Lower leg skin (tissue), 4 donors: ENCODE data around the gene CBX1. TPM values are rescaled to one million over a fixed set of nuclear protein-coding genes. Genes with fewer than 3 reads are reported as not detected.
"Not testable (repeated sequence)": the region's sequence is repeated elsewhere in the genome, so short reads cannot be mapped to it uniquely, and the experiment has no call there.

Experiments used
- DNase-seq, 2 donors: peaks; one replicate each; pipeline ENCODE4 v3.0.0-alpha.2; 2019; ENCODE audit warnings: low spot score in 2 of 2
- H3K4me3 ChIP-seq: fragments of 200-600 bp; sonication (generic); 2 replicates; pipeline ENCODE4 v1.5.1; 2017; ENCODE audit warnings: mild to moderate bottlenecking, low read depth; ENCODE audit not compliant: poor library complexity, severe bottlenecking
- CTCF ChIP-seq, 3 donors: fragments of 450-650 bp; IDR thresholded peaks; one replicate each; pipeline ENCODE4 v1.5.1; 2016; ENCODE audit warnings: antibody characterized with exemption in 3 of 3, mild to moderate bottlenecking in 3 of 3, moderate library complexity in 2 of 3
- POLR2A ChIP-seq, 2 donors: fragments of 450-650 bp; IDR thresholded peaks; one replicate each; pipeline ENCODE4 v1.6.1; 2016 to 2017; ENCODE audit warnings: antibody characterized with exemption in 2 of 2, mild to moderate bottlenecking in 1 of 2, moderate library complexity in 1 of 2
- WGBS, 2 donors: methylation state at CpG; one replicate each; pipeline ENCODE4 v1.1.5; 2018; 5-methylcytosine and 5-hydroxymethylcytosine counted together
- intact Hi-C: fragments of 100-400 bp; cut with DNase I; formaldehyde crosslinking; loops from one replicate; pipeline ENCODE4 v1.15.0; 2023; ENCODE audit warnings: low total_unique reads
- total RNA-seq, 4 donors: library from RNA; depleted of rRNA; stranded (reverse); fragments of >200 nt; gene quantifications; one replicate each; pipeline ENCODE4 v1.1.0, GENCODE V29; 2016

Gene CBX1
- total RNA-seq, 4 donors from 2014 or later, result 23.2 to 33.5 (median 25.6) TPM

GRCh38 chr17:48074322-48075081, 26.8 kb downstream of the CBX1 start:
- intact Hi-C loops, result loop anchor here (2.0 to 5.0 kb wide), 2 partner anchors 48 to 58 kb away; no protein-coding TSS in a partner anchor
- no peak for TF ChIP-seq POLR2A (IDR thresholded peaks at IDR 0.05)
- peak in 1 of 3 donors; percentile 91 for TF ChIP-seq CTCF (IDR thresholded peaks at IDR 0.05)
- no peak overlapping the region for H3K4me3 ChIP-seq
- DNase-seq, result peak in 1 of 2 donors; percentile 85
- WGBS, 2 donors, result 68 to 79% methylated on average over 7 of the region's 7 CpGs

- intact Hi-C loops, result loop anchor here (2.0 kb wide), 1 partner anchor 47 kb away; no protein-coding TSS in a partner anchor
- not testable (repeated sequence) for H3K4me3 ChIP-seq, DNase-seq
- WGBS, 2 donors, result 56 to 59% methylated on average over 5 of the region's 5 CpGs
These were observed 27.6 kb downstream of the CBX1 start for GRCh38 chr17:48073566-48074094.

- WGBS, 2 donors, result 90 to 92% methylated on average over 9 of the region's 9 CpGs
- H3K4me3 ChIP-seq, DNase-seq, intact Hi-C loops: not testable (repeated sequence)
These were observed 28.5 kb downstream of the CBX1 start for GRCh38 chr17:48072811-48073210.

GRCh38 chr17:48071654-48072053, 29.6 kb downstream of the CBX1 start:
- H3K4me3 ChIP-seq, result no peak overlapping the region
- intact Hi-C loops, result no loop called here
- DNase-seq, result no peak
- WGBS, 2 donors, result 45 to 48% methylated on average over 2 of the region's 2 CpGs
- no peak for TF ChIP-seq CTCF (IDR thresholded peaks at IDR 0.05)
- no peak for TF ChIP-seq POLR2A (IDR thresholded peaks at IDR 0.05)

GRCh38 chr17:48070195-48070594, 31.1 kb downstream of the CBX1 start:
- WGBS, 2 donors, result 51 to 62% methylated on average over 2 of the region's 2 CpGs
- intact Hi-C loops, result no loop called here
- DNase-seq, result no peak
- TF ChIP-seq POLR2A (IDR thresholded peaks at IDR 0.05) (no peak), CTCF (IDR thresholded peaks at IDR 0.05) (no peak)
- no peak overlapping the region for H3K4me3 ChIP-seq

GRCh38 chr17:48068491-48068961, 32.8 kb downstream of the CBX1 start:
- no peak for DNase-seq
- 66 to 67% methylated on average over 3 of the region's 3 CpGs for WGBS, 2 donors
- TF ChIP-seq POLR2A (IDR thresholded peaks at IDR 0.05) (no peak), CTCF (IDR thresholded peaks at IDR 0.05) (no peak)
- no peak overlapping the region for H3K4me3 ChIP-seq
- intact Hi-C loops, result loop anchor here (2.0 kb wide), 1 partner anchor 218 kb away; the partner anchor contains the start of gene SP6

GRCh38 chr17:48067808-48068207, 33.5 kb downstream of the CBX1 start:
- not testable (repeated sequence) for H3K4me3 ChIP-seq, DNase-seq
- WGBS, 2 donors, result 38 to 51% methylated on average over 2 of the region's 2 CpGs
- intact Hi-C loops, result loop anchor here (2.0 kb wide), 1 partner anchor 217 kb away; the partner anchor contains the start of gene SP6
